Measurements from ENCODE around the gene RNU1-3. TPM values are rescaled to one million over a fixed set of nuclear protein-coding genes. Genes with fewer than 3 reads are reported as not detected.
"Not testable (repeated sequence)": the region's sequence is repeated elsewhere in the genome, so short reads cannot be mapped to it uniquely, and the experiment has no call there.

RNU1-3 gene
- total and polyA plus RNA-seq, 2 of the 8 experiments (the other 6 are each of a cell fraction or from before 2014, with no cell fraction given), result 145 to 1,303 TPM

DNA sequence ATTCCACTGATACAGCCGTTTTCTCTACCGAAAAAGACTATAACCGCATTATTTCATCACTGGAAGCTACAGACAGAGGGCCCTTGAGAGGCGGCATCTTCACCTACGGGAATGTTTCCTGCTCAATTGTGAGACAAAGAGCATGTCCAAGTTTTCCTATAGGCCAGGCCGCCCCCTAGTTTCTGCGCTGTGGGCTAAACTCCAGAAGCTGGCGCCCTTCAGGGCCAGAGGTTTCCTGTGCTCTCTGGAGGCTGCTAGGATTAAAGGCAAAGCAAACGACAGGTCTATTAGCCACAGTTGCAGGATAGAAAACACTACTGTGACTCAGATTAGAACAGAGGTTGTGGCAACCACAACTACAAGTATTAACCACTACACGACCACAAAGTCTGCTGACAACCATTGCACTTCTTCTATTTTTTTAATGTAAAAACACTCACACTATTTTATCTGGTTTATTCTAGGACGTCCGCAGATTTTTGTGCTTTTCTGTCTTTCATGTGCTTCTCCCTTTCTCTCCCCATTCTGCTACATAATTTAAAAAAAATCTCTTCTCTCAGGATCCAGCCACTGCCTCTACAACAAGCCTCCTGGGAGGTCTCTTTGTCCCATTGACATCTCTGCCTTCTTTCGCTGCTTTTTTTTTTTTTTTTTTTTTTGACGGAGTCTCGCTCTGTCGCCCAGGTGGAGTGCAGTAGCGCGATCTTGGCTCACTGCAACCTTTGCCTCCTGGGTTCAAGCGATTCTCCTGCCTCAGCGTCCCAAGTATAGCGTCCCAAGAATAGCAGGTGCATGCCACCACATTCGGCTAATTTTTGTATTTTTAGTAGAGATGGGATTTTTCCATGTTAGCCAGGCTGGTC lies 10.1 kb upstream of the RNU1-3 start:
- 65% methylated on average over 14 of the region's 22 CpGs; no CpG with 5 or more reads in 1 of the 2 experiments for WGBS, 2 experiments (ENCODE audit: extremely low coverage in 1 of 2, insufficient coverage in 1 of 2, insufficient read length in 1 of 2, insufficient replicate concordance in 2 of 2, low coverage in 1 of 2, low lambda C conversion rate in 2 of 2, missing lambda C conversion rate in 1 of 2)
- H3K14ac ChIP-seq (ENCODE audit: insufficient read length); H3K56ac ChIP-seq (replicated peaks; ENCODE audit: insufficient read length, low read depth, low read length); H3K79me1 ChIP-seq (ENCODE audit: low read depth, low read length); H2BK12ac ChIP-seq (ENCODE audit: low read depth, low read length); DNase-seq (ENCODE audit: low read depth in 1 of 2, low spot score in 2 of 2); H2BK15ac ChIP-seq (ENCODE audit: low read length); H3K27me3 ChIP-seq (replicated peaks in 1 of 4; ENCODE audit: control insufficient read depth in 3 of 4, extremely low read depth in 1 of 4, insufficient read depth in 3 of 4, low read length in 3 of 4); H2BK120ac ChIP-seq (replicated peaks; ENCODE audit: low read depth, low read length); H3K4me2 ChIP-seq (ENCODE audit: insufficient read depth in 1 of 2, low read depth in 2 of 2, low read length in 2 of 2); H2AK5ac ChIP-seq (ENCODE audit: low read depth, low read length); H3K4ac ChIP-seq (replicated peaks; ENCODE audit: insufficient read length, low read depth, low read length); H4K20me1 ChIP-seq (replicated peaks in 1 of 2; ENCODE audit: control insufficient read depth in 1 of 2, insufficient read depth in 2 of 2, low read length in 2 of 2); H3K18ac ChIP-seq (ENCODE audit: extremely low read depth, low read length); H4K91ac ChIP-seq (replicated peaks; ENCODE audit: insufficient read length, low read length); H3K36me3 ChIP-seq (ENCODE audit: control insufficient read depth in 2 of 4, insufficient read depth in 4 of 4, low read length in 3 of 4); H3K9me3 ChIP-seq (ENCODE audit: insufficient read depth in 2 of 2, low read depth in 1 of 2, low read length in 1 of 2); H3K23ac ChIP-seq (ENCODE audit: insufficient read length); H4K5ac ChIP-seq (ENCODE audit: insufficient read length, low read depth, low read length); H4K8ac ChIP-seq (ENCODE audit: extremely low read depth, insufficient read depth, low read length); H2AFZ ChIP-seq (ENCODE audit: low read length); H2BK5ac ChIP-seq (ENCODE audit: low read depth, low read length); H3K23me2 ChIP-seq (ENCODE audit: low read depth, low read length); FAIRE-seq; H2BK20ac ChIP-seq (ENCODE audit: low read length); H3K4me1 ChIP-seq (replicated peaks in 1 of 4; ENCODE audit: control insufficient read depth in 3 of 4, insufficient read depth in 4 of 4, low read length in 3 of 4); H3K79me2 ChIP-seq (ENCODE audit: control insufficient read depth in 1 of 2, insufficient read depth in 2 of 2, low read length in 2 of 2); H3K4me3 ChIP-seq (ENCODE audit: extremely low read depth in 1 of 4, insufficient read depth in 2 of 4, low read depth in 3 of 4, low read length in 4 of 4); H3K27ac ChIP-seq (ENCODE audit: low read depth, low read length); H3K9ac ChIP-seq (replicated peaks in 1 of 4; ENCODE audit: extremely low read depth in 1 of 4, low read depth in 3 of 4, low read length in 3 of 4): not testable (repeated sequence)
- CTCF ChIA-PET (ENCODE audit: partially characterized antibody), result interaction anchor here (1.1 kb wide), 1 partner anchor 56 kb away, joined by 4 read pairs; no protein-coding TSS in a partner anchor
- POLR2A ChIA-PET (ENCODE audit: partially characterized antibody), result interaction anchor here (1.4 kb wide), 1 partner anchor 17 kb away, joined by 4 read pairs; no protein-coding TSS in a partner anchor
- TF ChIP-seq, protein P1, sequence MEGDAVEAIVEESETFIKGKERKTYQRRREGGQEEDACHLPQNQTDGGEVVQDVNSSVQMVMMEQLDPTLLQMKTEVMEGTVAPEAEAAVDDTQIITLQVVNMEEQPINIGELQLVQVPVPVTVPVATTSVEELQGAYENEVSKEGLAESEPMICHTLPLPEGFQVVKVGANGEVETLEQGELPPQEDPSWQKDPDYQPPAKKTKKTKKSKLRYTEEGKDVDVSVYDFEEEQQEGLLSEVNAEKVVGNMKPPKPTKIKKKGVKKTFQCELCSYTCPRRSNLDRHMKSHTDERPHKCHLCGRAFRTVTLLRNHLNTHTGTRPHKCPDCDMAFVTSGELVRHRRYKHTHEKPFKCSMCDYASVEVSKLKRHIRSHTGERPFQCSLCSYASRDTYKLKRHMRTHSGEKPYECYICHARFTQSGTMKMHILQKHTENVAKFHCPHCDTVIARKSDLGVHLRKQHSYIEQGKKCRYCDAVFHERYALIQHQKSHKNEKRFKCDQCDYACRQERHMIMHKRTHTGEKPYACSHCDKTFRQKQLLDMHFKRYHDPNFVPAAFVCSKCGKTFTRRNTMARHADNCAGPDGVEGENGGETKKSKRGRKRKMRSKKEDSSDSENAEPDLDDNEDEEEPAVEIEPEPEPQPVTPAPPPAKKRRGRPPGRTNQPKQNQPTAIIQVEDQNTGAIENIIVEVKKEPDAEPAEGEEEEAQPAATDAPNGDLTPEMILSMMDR (IDR thresholded peaks at IDR 0.05; ENCODE audit: control extremely low read depth in 1 of 3, insufficient read depth in 1 of 3, low read depth in 1 of 3, low read length in 3 of 3), result peak in 1 of 3 experiments; percentile 11; a peak in 2 of 4 replicates
- TF ChIP-seq RAD21 (IDR thresholded peaks at IDR 0.05 in 1 of 2, conservative IDR thresholded peaks at IDR 0.05 in 1 of 2; ENCODE audit: low read depth in 2 of 2, low read length in 2 of 2), result peak in 1 of 2 experiments; percentile 11; a peak in 1 of 4 replicates

Measured in H1 (cell line).